Osteoblast (primary cell): ENCODE results near the gene CAPN14. TPM values are rescaled to one million over a fixed set of nuclear protein-coding genes. Genes with fewer than 3 reads are reported as not detected.

Source experiments
- DNase-seq: peaks from one replicate; pipeline ENCODE4 v3.0.0; 2011; ENCODE audit warnings: low spot score, mixed read lengths; ENCODE audit not compliant: insufficient read length; ENCODE audit errors: missing footprints
- H2AFZ ChIP-seq: 2 replicates; pipeline ENCODE4 v1.6.0; 2011; ENCODE audit warnings: mild to moderate bottlenecking, low read length
- H3K27ac ChIP-seq: 2 replicates; pipeline ENCODE4 v1.5.1; 2011; ENCODE audit warnings: mild to moderate bottlenecking, low read depth, low read length, moderate library complexity
- H3K27me3 ChIP-seq: 2 replicates; pipeline ENCODE4 v1.6.0; 2012; ENCODE audit warnings: mild to moderate bottlenecking, control low read depth, inconsistent platforms, low read length, moderate library complexity; ENCODE audit not compliant: insufficient read depth
- H3K36me3 ChIP-seq: 2 replicates; pipeline ENCODE4 v1.5.1; 2011; ENCODE audit warnings: mild to moderate bottlenecking, low read length, control low read depth, moderate library complexity; ENCODE audit not compliant: insufficient read depth
- H3K4me1 ChIP-seq: 2 replicates; pipeline ENCODE4 v1.5.1; 2011; ENCODE audit warnings: mild to moderate bottlenecking, low read length, control low read depth, moderate library complexity; ENCODE audit not compliant: insufficient read depth
- H3K4me2 ChIP-seq: 2 replicates; pipeline ENCODE4 v1.6.0; 2011; ENCODE audit warnings: mild to moderate bottlenecking, low read length; ENCODE audit not compliant: insufficient read depth
- H3K4me3 ChIP-seq: fragments of 200-600 bp; sonication (generic); 3 replicates; pipeline ENCODE4 v1.5.1; 2012; ENCODE audit warnings: mild to moderate bottlenecking, low read length, inconsistent platforms; ENCODE audit not compliant: insufficient read depth
- H3K79me2 ChIP-seq: 2 replicates; pipeline ENCODE4 v1.6.0; 2012; ENCODE audit warnings: mild to moderate bottlenecking, low read length, control low read depth, inconsistent platforms; ENCODE audit not compliant: insufficient read depth
- H3K9me3 ChIP-seq: 2 replicates; pipeline ENCODE4 v1.5.1; 2011; ENCODE audit warnings: low read depth, low read length, control low read depth
- H4K20me1 ChIP-seq: 2 replicates; pipeline ENCODE4 v1.6.0; 2012; ENCODE audit warnings: mild to moderate bottlenecking, low read length, control low read depth; ENCODE audit not compliant: insufficient read depth
- total RNA-seq: library from RNA; depleted of rRNA; stranded (reverse); fragments of >200 nt; gene quantifications from 2 replicates; pipeline ENCODE4 v1.2.3, GENCODE V29; 2012
- TF ChIP-seq, protein P1 (sequence below): IDR thresholded peaks from 2 replicates; pipeline ENCODE4 v1.5.1; 2011; ENCODE audit warnings: mild to moderate bottlenecking, low read depth, low read length, moderate library complexity; ENCODE audit errors: extremely low read depth

Gene CAPN14
- total RNA-seq, 1 donor, result under 0.01 TPM

GRCh38 chr2:31191931-31192330 is 25.4 kb downstream of the CAPN14 start:
- no peak overlapping the region for H3K4me2 ChIP-seq
- H2AFZ ChIP-seq, result no peak overlapping the region
- no peaks in the 10 kb centered on the region for H3K9me3 ChIP-seq
- TF ChIP-seq, protein P1, sequence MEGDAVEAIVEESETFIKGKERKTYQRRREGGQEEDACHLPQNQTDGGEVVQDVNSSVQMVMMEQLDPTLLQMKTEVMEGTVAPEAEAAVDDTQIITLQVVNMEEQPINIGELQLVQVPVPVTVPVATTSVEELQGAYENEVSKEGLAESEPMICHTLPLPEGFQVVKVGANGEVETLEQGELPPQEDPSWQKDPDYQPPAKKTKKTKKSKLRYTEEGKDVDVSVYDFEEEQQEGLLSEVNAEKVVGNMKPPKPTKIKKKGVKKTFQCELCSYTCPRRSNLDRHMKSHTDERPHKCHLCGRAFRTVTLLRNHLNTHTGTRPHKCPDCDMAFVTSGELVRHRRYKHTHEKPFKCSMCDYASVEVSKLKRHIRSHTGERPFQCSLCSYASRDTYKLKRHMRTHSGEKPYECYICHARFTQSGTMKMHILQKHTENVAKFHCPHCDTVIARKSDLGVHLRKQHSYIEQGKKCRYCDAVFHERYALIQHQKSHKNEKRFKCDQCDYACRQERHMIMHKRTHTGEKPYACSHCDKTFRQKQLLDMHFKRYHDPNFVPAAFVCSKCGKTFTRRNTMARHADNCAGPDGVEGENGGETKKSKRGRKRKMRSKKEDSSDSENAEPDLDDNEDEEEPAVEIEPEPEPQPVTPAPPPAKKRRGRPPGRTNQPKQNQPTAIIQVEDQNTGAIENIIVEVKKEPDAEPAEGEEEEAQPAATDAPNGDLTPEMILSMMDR, result no peak
- no peaks in the 10 kb centered on the region for H3K27me3 ChIP-seq
- H3K79me2 ChIP-seq, result no peaks in the 10 kb centered on the region
- no peaks in the 10 kb centered on the region for H3K36me3 ChIP-seq
- H3K4me1 ChIP-seq, result no peaks in the 10 kb centered on the region
- no peak for DNase-seq
- no peak overlapping the region for H3K27ac ChIP-seq
- H4K20me1 ChIP-seq, result no peaks in the 10 kb centered on the region
- no peak overlapping the region for H3K4me3 ChIP-seq

DNA sequence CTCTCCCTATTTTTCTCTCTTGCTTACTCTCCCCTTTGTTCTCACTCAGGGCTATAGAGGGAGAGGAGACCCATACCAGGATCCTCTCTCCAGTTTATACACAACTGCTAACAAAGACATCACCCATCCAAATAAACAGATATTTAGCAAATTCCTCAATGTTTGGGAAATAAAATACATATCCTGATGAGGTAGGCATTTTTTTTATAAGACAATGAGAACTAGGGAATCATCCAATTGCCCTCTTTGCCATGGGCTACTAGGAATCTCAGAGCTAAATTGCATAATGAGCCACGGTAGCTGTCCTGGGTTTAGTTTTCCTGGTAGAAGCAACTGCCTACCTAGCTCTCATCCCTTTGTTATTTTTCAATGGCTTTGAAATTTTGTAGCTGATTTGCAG is 27.1 kb downstream of the CAPN14 start:
- no peak for DNase-seq
- Histone ChIP-seq H2AFZ (no peak overlapping the region), H3K27ac (no peak overlapping the region), H3K4me2 (no peak overlapping the region), H4K20me1 (no peaks in the 10 kb centered on the region), H3K9me3 (no peaks in the 10 kb centered on the region), H3K4me1 (no peaks in the 10 kb centered on the region), H3K36me3 (no peaks in the 10 kb centered on the region), H3K4me3 (no peak overlapping the region), H3K79me2 (no peaks in the 10 kb centered on the region), H3K27me3 (no peaks in the 10 kb centered on the region)
- TF ChIP-seq, protein P1, result no peak

DNA sequence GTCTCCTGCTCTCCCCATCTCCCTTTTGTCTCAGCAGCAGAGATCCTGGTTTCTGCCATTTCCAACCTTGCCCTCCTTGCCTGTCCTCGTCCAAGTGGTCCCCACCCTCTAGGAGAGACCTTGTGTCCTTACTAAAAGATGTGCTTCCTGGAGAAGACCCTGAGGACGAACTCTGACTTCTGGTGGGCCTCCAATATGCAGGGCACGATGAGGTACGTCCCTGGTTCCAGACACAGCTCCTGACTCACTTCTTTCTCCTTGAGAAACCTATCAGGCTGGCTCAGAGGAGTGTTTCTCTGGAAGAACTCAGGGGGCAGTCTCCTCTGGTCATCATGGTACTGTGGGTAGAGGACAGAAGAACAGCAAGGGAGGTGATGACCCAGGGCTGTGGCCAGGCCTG is 28.2 kb downstream of the CAPN14 start:
- TF ChIP-seq, protein P1, result no peak
- H3K36me3 ChIP-seq, result no peaks in the 10 kb centered on the region
- H3K4me2 ChIP-seq, result no peak overlapping the region

GRCh38 chr2:31188131-31188530 is 29.2 kb downstream of the CAPN14 start:
- Histone ChIP-seq H3K4me3 (no peak overlapping the region), H3K4me2 (no peak overlapping the region), H3K79me2 (no peaks in the 10 kb centered on the region), H3K36me3 (no peaks in the 10 kb centered on the region), H3K27me3 (no peaks in the 10 kb centered on the region), H3K27ac (no peak overlapping the region), H3K4me1 (no peaks in the 10 kb centered on the region), H2AFZ (no peak overlapping the region), H3K9me3 (no peaks in the 10 kb centered on the region), H4K20me1 (no peaks in the 10 kb centered on the region)
- TF ChIP-seq, protein P1, result no peak
- DNase-seq, result no peak

More for the DNA sequence above, 28.2 kb downstream of the CAPN14 start:
- H3K4me3 ChIP-seq, result no peak overlapping the region
- no peaks in the 10 kb centered on the region for H3K27me3 ChIP-seq
- no peaks in the 10 kb centered on the region for H3K9me3 ChIP-seq
- no peaks in the 10 kb centered on the region for H4K20me1 ChIP-seq
- H3K27ac ChIP-seq, result no peak overlapping the region
- no peak overlapping the region for H2AFZ ChIP-seq
- no peaks in the 10 kb centered on the region for H3K79me2 ChIP-seq
- H3K4me1 ChIP-seq, result no peaks in the 10 kb centered on the region
- no peak for DNase-seq
